ENCODE measurements around the gene ALLC.

The ALLC gene

GRCh38 chr2:3647246-3647645 lies 10.8 kb upstream of the ALLC start:
- TF ChIP-seq SIN3A (IDR thresholded peaks at IDR 0.05; ENCODE audit: borderline replicate concordance, insufficient read depth, low read length): no peak
- no peak for TF ChIP-seq POLR2AphosphoS5 (IDR thresholded peaks at IDR 0.05; ENCODE audit: low read depth, low read length)
- no peak for TF ChIP-seq FOXP2 (optimal IDR thresholded peaks at IDR 0.05; ENCODE audit: borderline replicate concordance, extremely low read depth, extremely low read length, insufficient read depth)
- TF ChIP-seq, protein P1, sequence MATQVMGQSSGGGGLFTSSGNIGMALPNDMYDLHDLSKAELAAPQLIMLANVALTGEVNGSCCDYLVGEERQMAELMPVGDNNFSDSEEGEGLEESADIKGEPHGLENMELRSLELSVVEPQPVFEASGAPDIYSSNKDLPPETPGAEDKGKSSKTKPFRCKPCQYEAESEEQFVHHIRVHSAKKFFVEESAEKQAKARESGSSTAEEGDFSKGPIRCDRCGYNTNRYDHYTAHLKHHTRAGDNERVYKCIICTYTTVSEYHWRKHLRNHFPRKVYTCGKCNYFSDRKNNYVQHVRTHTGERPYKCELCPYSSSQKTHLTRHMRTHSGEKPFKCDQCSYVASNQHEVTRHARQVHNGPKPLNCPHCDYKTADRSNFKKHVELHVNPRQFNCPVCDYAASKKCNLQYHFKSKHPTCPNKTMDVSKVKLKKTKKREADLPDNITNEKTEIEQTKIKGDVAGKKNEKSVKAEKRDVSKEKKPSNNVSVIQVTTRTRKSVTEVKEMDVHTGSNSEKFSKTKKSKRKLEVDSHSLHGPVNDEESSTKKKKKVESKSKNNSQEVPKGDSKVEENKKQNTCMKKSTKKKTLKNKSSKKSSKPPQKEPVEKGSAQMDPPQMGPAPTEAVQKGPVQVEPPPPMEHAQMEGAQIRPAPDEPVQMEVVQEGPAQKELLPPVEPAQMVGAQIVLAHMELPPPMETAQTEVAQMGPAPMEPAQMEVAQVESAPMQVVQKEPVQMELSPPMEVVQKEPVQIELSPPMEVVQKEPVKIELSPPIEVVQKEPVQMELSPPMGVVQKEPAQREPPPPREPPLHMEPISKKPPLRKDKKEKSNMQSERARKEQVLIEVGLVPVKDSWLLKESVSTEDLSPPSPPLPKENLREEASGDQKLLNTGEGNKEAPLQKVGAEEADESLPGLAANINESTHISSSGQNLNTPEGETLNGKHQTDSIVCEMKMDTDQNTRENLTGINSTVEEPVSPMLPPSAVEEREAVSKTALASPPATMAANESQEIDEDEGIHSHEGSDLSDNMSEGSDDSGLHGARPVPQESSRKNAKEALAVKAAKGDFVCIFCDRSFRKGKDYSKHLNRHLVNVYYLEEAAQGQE (IDR thresholded peaks at IDR 0.05; ENCODE audit: insufficient read depth in 1 of 2, low read depth in 2 of 2, low read length in 2 of 2): no peak
- TF ChIP-seq TAF1 (IDR thresholded peaks at IDR 0.05; ENCODE audit: borderline replicate concordance, insufficient read depth, low read length): no peak

DNA sequence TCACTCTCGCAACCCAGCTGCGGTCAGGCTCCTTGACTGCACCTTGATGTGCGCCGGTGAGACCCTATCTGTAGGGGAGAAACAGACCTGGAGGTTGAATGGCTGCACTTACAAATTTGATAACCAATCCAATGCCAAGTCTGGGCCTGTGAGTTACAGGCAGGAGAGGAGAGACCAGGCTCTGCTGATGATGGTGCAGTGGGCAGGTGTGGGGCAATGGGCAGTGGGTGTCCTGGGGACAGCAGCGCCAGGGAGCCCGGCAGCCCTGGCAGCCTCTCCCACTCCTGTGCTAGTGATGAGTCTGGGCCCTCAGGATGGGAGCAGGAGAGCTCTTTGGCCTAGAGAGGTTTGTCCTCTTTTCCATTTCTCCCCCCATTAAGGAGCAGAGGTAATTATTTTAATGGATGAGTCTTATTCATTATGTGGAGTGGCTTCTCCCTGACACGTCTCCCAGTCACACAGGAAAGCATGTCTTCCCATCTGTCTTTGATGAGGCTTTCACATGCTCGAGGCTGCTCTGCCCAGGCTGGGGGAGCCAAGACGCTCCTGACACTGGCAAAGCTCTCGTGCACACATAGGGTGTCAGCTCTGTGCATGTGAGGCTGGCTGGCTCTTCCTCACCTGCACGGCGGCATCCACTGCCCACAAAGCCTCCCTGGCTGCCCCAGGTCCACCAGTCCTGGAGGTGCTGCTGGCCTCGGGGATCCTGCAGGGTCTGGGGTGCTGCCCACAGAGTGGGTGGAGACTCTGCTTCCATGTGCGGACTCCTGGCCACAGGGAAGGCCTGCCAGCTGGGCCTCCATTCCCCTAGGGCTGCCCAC lies 10.0 kb upstream of the ALLC start:
- TF ChIP-seq POLR2AphosphoS5 (IDR thresholded peaks at IDR 0.05; ENCODE audit: low read depth, low read length) (no peak), FOXP2 (optimal IDR thresholded peaks at IDR 0.05; ENCODE audit: borderline replicate concordance, extremely low read depth, extremely low read length, insufficient read depth) (no peak), TAF1 (IDR thresholded peaks at IDR 0.05; ENCODE audit: borderline replicate concordance, insufficient read depth, low read length) (no peak), SIN3A (IDR thresholded peaks at IDR 0.05; ENCODE audit: borderline replicate concordance, insufficient read depth, low read length) (no peak)
- TF ChIP-seq, protein P1 (IDR thresholded peaks at IDR 0.05; ENCODE audit: insufficient read depth in 1 of 2, low read depth in 2 of 2, low read length in 2 of 2): no peak

GRCh38 chr2:3648652-3649177 lies 9.3 kb upstream of the ALLC start:
- TF ChIP-seq, protein P1 (IDR thresholded peaks at IDR 0.05; ENCODE audit: insufficient read depth in 1 of 2, low read depth in 2 of 2, low read length in 2 of 2): no peak
- no peak for TF ChIP-seq FOXP2 (optimal IDR thresholded peaks at IDR 0.05; ENCODE audit: borderline replicate concordance, extremely low read depth, extremely low read length, insufficient read depth)
- no peak for TF ChIP-seq POLR2AphosphoS5 (IDR thresholded peaks at IDR 0.05; ENCODE audit: low read depth, low read length)
- TF ChIP-seq SIN3A (IDR thresholded peaks at IDR 0.05; ENCODE audit: borderline replicate concordance, insufficient read depth, low read length): no peak
- no peak for TF ChIP-seq TAF1 (IDR thresholded peaks at IDR 0.05; ENCODE audit: borderline replicate concordance, insufficient read depth, low read length)

- no peak for TF ChIP-seq TAF1 (IDR thresholded peaks at IDR 0.05; ENCODE audit: borderline replicate concordance, insufficient read depth, low read length)
- TF ChIP-seq, protein P1 (IDR thresholded peaks at IDR 0.05; ENCODE audit: insufficient read depth in 1 of 2, low read depth in 2 of 2, low read length in 2 of 2): no peak
- no peak for TF ChIP-seq POLR2AphosphoS5 (IDR thresholded peaks at IDR 0.05; ENCODE audit: low read depth, low read length)
- TF ChIP-seq FOXP2 (optimal IDR thresholded peaks at IDR 0.05; ENCODE audit: borderline replicate concordance, extremely low read depth, extremely low read length, insufficient read depth): no peak
- no peak for TF ChIP-seq SIN3A (IDR thresholded peaks at IDR 0.05; ENCODE audit: borderline replicate concordance, insufficient read depth, low read length)
These were observed 8.4 kb upstream of the ALLC start for GRCh38 chr2:3649581-3649980.
